Measurements from ENCODE around the gene GALK2. TPM values are rescaled to one million over a fixed set of nuclear protein-coding genes. Genes with fewer than 3 reads are reported as not detected.

GALK2 gene
- total RNA-seq, 2 experiments from 2014 or later: 27.9 to 31.5 TPM

GRCh38 chr15:49279521-49280456 is 109.7 kb downstream of the GALK2 start:
- ChIA-PET CTCF (ENCODE audit: unreplicated experiment) (no interaction called here), POLR2A (no interaction called here)
- Histone ChIP-seq H3K9me3 (ENCODE audit: low read length) (no peaks in the 10 kb centered on the region), H3K79me2 (ENCODE audit: insufficient read depth, low read depth, low read length) (no peaks in the 10 kb centered on the region), H3K4me3 (ENCODE audit: low read depth, low read length, poor library complexity, severe bottlenecking) (no peak overlapping the region), H3K4me1 (ENCODE audit: insufficient read depth, low read length, poor library complexity, severe bottlenecking) (no peaks in the 10 kb centered on the region), H3K36me3 (ENCODE audit: insufficient read depth, low read length) (peaks cover 10% of the 10 kb centered on the region; the same call in 1 of the 2 replicates), H2AFZ (ENCODE audit: low read length) (no peak overlapping the region), H3K4me2 (ENCODE audit: low read length) (no peak overlapping the region), H3K27ac (ENCODE audit: low read depth, low read length, poor library complexity, severe bottlenecking) (no peak overlapping the region), H3K9me2 (ENCODE audit: insufficient read depth, low read length) (no peaks in the 10 kb centered on the region), H4K20me1 (ENCODE audit: insufficient read depth, low read length) (no peaks in the 10 kb centered on the region)
- intact Hi-C loops (cut with micrococcal nuclease; ENCODE audit: unreplicated experiment): no loop called here
- TF ChIP-seq EZH2phosphoT487 (IDR thresholded peaks at IDR 0.05; ENCODE audit: borderline replicate concordance, low read depth, low read length) (no peak), CTCF (conservative IDR thresholded peaks at IDR 0.05; ENCODE audit: low read length) (no peak)
- no TSS peak for BruUV-seq (replicated peaks)
- no peak for DNase-seq (ENCODE audit: low spot score)

- ChIA-PET POLR2A (no interaction called here), CTCF (ENCODE audit: unreplicated experiment) (no interaction called here)
- Histone ChIP-seq H3K27ac (ENCODE audit: low read depth, low read length, poor library complexity, severe bottlenecking) (no peak overlapping the region), H3K36me3 (ENCODE audit: insufficient read depth, low read length) (peaks cover 18% of the 10 kb centered on the region; the same call in 1 of the 2 replicates), H3K79me2 (ENCODE audit: insufficient read depth, low read depth, low read length) (no peaks in the 10 kb centered on the region), H3K4me3 (ENCODE audit: low read depth, low read length, poor library complexity, severe bottlenecking) (no peak overlapping the region), H3K4me2 (ENCODE audit: low read length) (no peak overlapping the region), H2AFZ (ENCODE audit: low read length) (no peak overlapping the region), H3K9me3 (ENCODE audit: low read length) (no peaks in the 10 kb centered on the region), H3K4me1 (ENCODE audit: insufficient read depth, low read length, poor library complexity, severe bottlenecking) (no peaks in the 10 kb centered on the region), H4K20me1 (ENCODE audit: insufficient read depth, low read length) (no peaks in the 10 kb centered on the region), H3K9me2 (ENCODE audit: insufficient read depth, low read length) (no peaks in the 10 kb centered on the region)
- no TSS peak for BruUV-seq (replicated peaks)
- intact Hi-C loops (cut with micrococcal nuclease; ENCODE audit: unreplicated experiment): no loop called here
- TF ChIP-seq CTCF (conservative IDR thresholded peaks at IDR 0.05; ENCODE audit: low read length): no peak
- no peak for TF ChIP-seq EZH2phosphoT487 (IDR thresholded peaks at IDR 0.05; ENCODE audit: borderline replicate concordance, low read depth, low read length)
- no peak for DNase-seq (ENCODE audit: low spot score)
These were observed 112.3 kb downstream of the GALK2 start for GRCh38 chr15:49282366-49282765.

Measured in OCI-LY7 (cell line).